Measurements from ENCODE around the gene MYL4.
"Not testable (repeated sequence)": the region's sequence is repeated elsewhere in the genome, so short reads cannot be mapped to it uniquely, and the experiment has no call there.

The MYL4 gene

GRCh38 chr17:47208744-47209488, at the start of gene MYL4:
TSS of gene MYL4 (plus strand) at chr17:47209348. CDS start at chr17:47209423, 75 bp downstream.
- DNase-seq, result peak; percentile 80

- no peak for DNase-seq
Observed at GRCh38 chr17:47162013-47162622, 47.0 kb upstream of the MYL4 start.

- DNase-seq, result no peak
Observed at GRCh38 chr17:47164263-47164662, 44.9 kb upstream of the MYL4 start.

GRCh38 chr17:47165137-47165536, 44.0 kb upstream of the MYL4 start:
- no peak for DNase-seq

- DNase-seq, result not testable (repeated sequence)
Observed at GRCh38 chr17:47166854-47167253, 42.3 kb upstream of the MYL4 start.

GRCh38 chr17:47168896-47169295, 40.3 kb upstream of the MYL4 start:
- not testable (repeated sequence) for DNase-seq

- DNase-seq, result no peak
Observed at GRCh38 chr17:47170710-47171109, 38.4 kb upstream of the MYL4 start.

GRCh38 chr17:47172696-47173565, 36.2 kb upstream of the MYL4 start:
- DNase-seq, result no peak

- DNase-seq, result not testable (repeated sequence)
Observed at GRCh38 chr17:47174823-47175222, 34.3 kb upstream of the MYL4 start.

GRCh38 chr17:47176389-47176826, 32.7 kb upstream of the MYL4 start:
- no peak for DNase-seq

- DNase-seq, result no peak
Observed at GRCh38 chr17:47177261-47177660, 31.9 kb upstream of the MYL4 start.

- no peak for DNase-seq
Observed at GRCh38 chr17:47179141-47179540, 30.0 kb upstream of the MYL4 start.

GRCh38 chr17:47180337-47180736, 28.8 kb upstream of the MYL4 start:
- no peak for DNase-seq

- not testable (repeated sequence) for DNase-seq
Observed at GRCh38 chr17:47180988-47181387, 28.2 kb upstream of the MYL4 start.

- DNase-seq, result no peak
Observed at GRCh38 chr17:47184681-47185080, 24.5 kb upstream of the MYL4 start.

- no peak for DNase-seq
Observed at GRCh38 chr17:47188271-47188875, 20.8 kb upstream of the MYL4 start.

- peak; percentile 99 for DNase-seq
Observed at GRCh38 chr17:47188876-47189731, 20.0 kb upstream of the MYL4 start, which contains the start of gene CDC27. TSS of gene CDC27 (minus strand) at chr17:47189295. CDS start at chr17:47189172, 123 bp downstream.

- no peak for DNase-seq
Observed at GRCh38 chr17:47189732-47190237, 19.4 kb upstream of the MYL4 start.

- no peak for DNase-seq
Observed at GRCh38 chr17:47190243-47190642, 18.9 kb upstream of the MYL4 start.

- DNase-seq, result no peak
Observed at GRCh38 chr17:47190770-47191169, 18.4 kb upstream of the MYL4 start.

GRCh38 chr17:47192554-47192953, 16.6 kb upstream of the MYL4 start:
- DNase-seq, result no peak

Measured in islet precursor cell (in vitro differentiated cells).